GM21381 (cell line): ENCODE results near the gene ZNF559.

Source experiments
- ATAC-seq: cut with Tn5 transposase; IDR thresholded peaks from one replicate; pipeline ENCODE4 v1.9.1; 2021; ENCODE audit warnings: mild to moderate bottlenecking, moderate library complexity; ENCODE audit not compliant: unreplicated experiment

The ZNF559 gene

DNA sequence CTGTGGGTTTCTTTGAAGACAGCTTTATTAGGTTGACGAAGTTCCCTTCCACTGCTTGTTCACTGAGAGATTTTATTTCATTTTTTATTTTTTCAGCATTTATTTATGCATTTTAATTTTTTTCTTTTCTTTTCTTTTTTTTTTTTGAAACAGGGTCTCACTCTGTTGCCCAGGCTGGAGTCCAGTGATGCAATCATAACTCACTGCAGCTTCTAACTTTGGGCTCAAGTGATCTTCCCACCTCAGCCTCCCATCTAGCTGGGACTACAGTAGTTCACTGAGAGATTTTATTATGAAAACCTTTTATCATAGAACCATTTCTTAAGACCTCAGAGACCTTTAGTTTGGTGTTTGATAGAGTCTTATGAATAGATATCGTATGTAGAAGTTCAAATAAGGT, 28.5 kb downstream of the ZNF559 start:
- ATAC-seq = no peak

DNA sequence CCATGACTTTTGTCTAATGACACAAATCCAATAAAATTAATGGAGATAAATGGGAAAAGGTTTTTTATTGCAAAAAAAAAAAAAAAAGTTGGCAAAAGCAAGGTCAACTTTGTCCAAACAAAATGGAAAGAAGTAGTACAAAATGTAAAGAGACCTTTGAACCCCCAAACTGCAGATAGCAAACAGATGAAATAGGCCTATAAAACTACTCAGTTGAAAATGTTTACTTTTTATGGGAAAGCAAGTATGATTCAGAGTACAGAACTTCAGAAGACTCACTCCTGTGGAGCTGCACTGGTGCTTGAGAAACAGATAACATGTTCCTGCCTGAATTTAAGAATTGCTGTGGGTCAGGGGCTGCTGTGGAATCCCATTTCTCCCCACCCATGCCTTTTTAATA, 29.0 kb downstream of the ZNF559 start:
- no peak for ATAC-seq

DNA sequence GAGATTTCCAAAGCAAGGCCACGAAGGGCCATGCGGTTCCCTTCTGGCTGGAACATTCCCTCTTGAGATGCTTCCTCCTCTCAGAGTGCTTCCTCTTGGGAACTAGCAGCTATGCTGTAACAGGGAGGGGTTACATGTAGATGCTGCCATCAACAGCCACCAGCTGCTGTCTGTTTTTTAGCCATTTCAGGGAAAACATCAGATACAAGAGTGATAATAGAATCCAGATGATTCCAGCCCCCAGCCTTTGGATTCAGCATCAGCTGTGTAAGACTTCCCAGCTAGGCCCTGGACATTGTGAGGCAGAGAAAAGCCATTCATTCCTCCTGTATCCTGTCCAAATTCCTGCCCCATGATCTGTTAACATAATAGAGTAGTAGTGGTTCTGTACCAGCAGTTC, 30.7 kb downstream of the ZNF559 start:
- no peak for ATAC-seq

DNA sequence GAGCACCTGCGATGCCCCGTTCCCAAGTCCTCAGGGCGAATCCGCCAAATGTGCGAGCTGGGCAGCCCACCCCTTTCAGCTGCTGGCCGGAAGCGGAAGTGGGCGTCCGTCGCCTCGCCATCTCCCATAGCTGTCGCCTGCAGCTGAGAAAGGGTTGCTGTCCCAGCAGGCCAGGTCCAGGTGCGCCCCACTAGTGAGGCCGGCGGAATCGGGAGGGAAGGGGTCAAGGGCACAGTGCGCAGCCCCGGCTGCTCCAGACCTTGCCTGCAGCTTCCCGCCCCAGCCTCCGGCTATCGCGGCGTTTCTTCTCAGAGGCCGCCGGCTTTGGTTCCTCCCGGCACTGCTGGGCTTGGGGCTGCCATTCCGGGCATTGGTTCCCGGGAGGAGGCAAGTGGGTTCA, 38.9 kb downstream of the ZNF559 start, which contains the start of gene ZNF177:
Gene ZNF177 (plus strand): TSS at position 109 of the 400 bp plus-strand sequence. CDS start 15,299 bp downstream, outside the sequence.
- ATAC-seq = no peak

DNA sequence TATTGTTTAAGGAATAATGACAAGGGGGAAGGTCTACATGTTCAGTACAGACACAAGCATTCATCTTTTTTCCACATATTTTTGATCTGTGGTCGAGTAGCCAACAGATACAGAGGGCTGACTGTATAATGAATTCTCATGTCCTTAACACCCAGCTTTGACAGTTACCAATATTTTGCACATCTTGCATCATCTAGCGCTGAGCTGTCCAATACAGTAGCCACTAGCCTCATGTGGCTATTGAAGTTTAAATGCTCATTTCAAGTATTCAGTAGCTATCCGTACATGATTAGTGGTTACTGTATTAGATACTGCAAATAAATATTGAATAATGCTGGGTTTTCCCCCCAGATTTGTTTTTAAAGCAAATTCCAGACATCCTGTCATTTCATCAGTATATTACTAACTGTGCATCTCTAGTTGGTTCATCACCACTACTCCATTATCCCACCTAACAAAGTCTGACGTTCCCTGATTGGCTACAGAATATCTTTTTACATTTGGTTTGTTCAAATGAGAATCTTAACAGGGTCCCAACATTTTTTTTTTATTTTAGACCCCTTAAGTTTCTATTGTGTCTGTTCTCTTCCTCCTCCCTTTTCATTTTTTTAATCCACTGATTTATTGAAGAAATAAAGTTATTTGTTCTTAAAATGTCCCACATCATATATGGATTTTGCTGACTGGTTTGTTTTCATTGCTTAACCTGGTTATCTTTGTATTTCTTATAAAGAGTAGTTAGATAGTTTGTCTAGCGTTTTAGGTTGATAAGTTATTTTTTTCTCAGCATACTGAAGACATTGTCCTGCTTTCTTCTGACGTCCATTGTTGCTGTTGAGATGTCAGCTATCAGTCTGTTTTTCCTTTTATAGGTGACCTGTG, 47.0 kb downstream of the ZNF559 start:
- ATAC-seq = no peak

DNA sequence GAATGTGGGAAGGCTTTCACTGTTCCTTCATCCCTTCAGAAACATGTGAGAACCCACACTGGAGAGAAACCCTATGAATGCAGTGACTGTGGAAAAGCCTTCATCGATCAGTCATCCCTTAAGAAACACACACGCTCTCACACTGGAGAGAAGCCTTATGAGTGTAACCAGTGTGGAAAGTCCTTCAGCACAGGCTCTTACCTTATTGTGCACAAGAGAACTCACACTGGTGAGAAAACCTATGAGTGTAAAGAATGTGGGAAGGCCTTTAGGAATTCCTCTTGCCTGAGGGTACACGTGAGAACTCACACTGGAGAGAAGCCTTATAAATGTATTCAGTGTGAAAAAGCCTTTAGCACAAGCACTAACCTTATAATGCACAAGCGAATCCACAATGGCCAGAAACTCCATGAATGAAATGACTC, 57.4 kb downstream of the ZNF559 start:
- no peak for ATAC-seq
